Inferior parietal cortex (tissue), 1 donor: Measurements from ENCODE around the gene SPATA19.

Experiments used
- DNase-seq: peaks from one replicate; pipeline ENCODE4 v3.0.0-alpha.2; 2016; ENCODE audit errors: extremely low spot score

SPATA19 gene

GRCh38 chr11:133835593-133836548 is 9.4 kb downstream of the SPATA19 start:
- DNase-seq, result no peak

- peak; percentile 71 for DNase-seq
These were observed 10.4 kb downstream of the SPATA19 start for GRCh38 chr11:133834682-133835592.

- no peak for DNase-seq
These were observed 11.2 kb downstream of the SPATA19 start for GRCh38 chr11:133833898-133834681.

GRCh38 chr11:133832991-133833897 is 12.1 kb downstream of the SPATA19 start:
- DNase-seq, result no peak

GRCh38 chr11:133832096-133832990 is 13.0 kb downstream of the SPATA19 start:
- DNase-seq, result no peak

GRCh38 chr11:133830931-133831907 is 14.1 kb downstream of the SPATA19 start:
- no peak for DNase-seq

- no peak for DNase-seq
These were observed 15.7 kb downstream of the SPATA19 start for GRCh38 chr11:133829566-133829965.

GRCh38 chr11:133828871-133829270 is 16.4 kb downstream of the SPATA19 start:
- DNase-seq, result no peak

- DNase-seq, result no peak
These were observed 17.8 kb downstream of the SPATA19 start for GRCh38 chr11:133827556-133827955.

- no peak for DNase-seq
These were observed 18.4 kb downstream of the SPATA19 start for GRCh38 chr11:133826866-133827265.

GRCh38 chr11:133825666-133826065 is 19.6 kb downstream of the SPATA19 start:
- DNase-seq, result no peak

GRCh38 chr11:133825156-133825555 is 20.2 kb downstream of the SPATA19 start:
- no peak for DNase-seq

- DNase-seq, result no peak
These were observed 20.7 kb downstream of the SPATA19 start for GRCh38 chr11:133824593-133824992.

- no peak for DNase-seq
These were observed 21.7 kb downstream of the SPATA19 start for GRCh38 chr11:133823614-133824013.

- no peak for DNase-seq
These were observed 22.1 kb downstream of the SPATA19 start for GRCh38 chr11:133823211-133823610.

GRCh38 chr11:133821776-133822175 is 23.5 kb downstream of the SPATA19 start:
- peak; percentile 87 for DNase-seq

- DNase-seq, result no peak
These were observed 25.5 kb downstream of the SPATA19 start for GRCh38 chr11:133819746-133820315.

- no peak for DNase-seq
These were observed 26.2 kb downstream of the SPATA19 start for GRCh38 chr11:133819114-133819513.
